OCI-LY7 (cell line): Measurements from ENCODE around the gene ELOF1. TPM values are rescaled to one million over a fixed set of nuclear protein-coding genes. Genes with fewer than 3 reads are reported as not detected.
"Not testable (repeated sequence)": the region's sequence is repeated elsewhere in the genome, so short reads cannot be mapped to it uniquely, and the experiment has no call there.

ENCODE experiments used
- BruUV-seq: library from RNA; stranded (reverse); fragments of 400-500 nt; replicated peaks from 2 replicates; lab custom pipeline; 2021; lab: Mats Ljungman, UMichigan
- CTCF ChIA-PET: fragments of 300-600 bp; sonication (Branson Sonifier 250); formaldehyde crosslinking; loops from one replicate; lab custom pipeline; 2022; ENCODE audit warnings: antibody characterized with exemption; ENCODE audit not compliant: unreplicated experiment; lab: Charles Lee
- POLR2A ChIA-PET: fragments of 300-600 bp; sonication (Branson Sonifier 250); formaldehyde crosslinking; loops from one replicate; lab custom pipeline; 2022; ENCODE audit warnings: antibody characterized with exemption; lab: Charles Lee
- DNase-seq: peaks from one replicate; pipeline ENCODE4 v3.0.0-alpha.2; 2015; ENCODE audit warnings: low spot score
- H2AFZ ChIP-seq: fragments of 200-600 bp; sonication (generic), shearing (Covaris generic); 2 replicates; pipeline ENCODE4 v1.6.1; 2014; ENCODE audit warnings: mild to moderate bottlenecking, antibody characterized with exemption, low read length, moderate library complexity
- H3K27ac ChIP-seq: fragments of 200-600 bp; sonication (generic); 2 replicates; pipeline ENCODE4 v1.5.1; 2014; ENCODE audit warnings: mixed run types, low read depth, mild to moderate bottlenecking, moderate library complexity, low read length, inconsistent platforms; ENCODE audit not compliant: poor library complexity, severe bottlenecking
- H3K36me3 ChIP-seq: fragments of 200-600 bp; sonication (generic); 2 replicates; pipeline ENCODE4 v1.6.1; 2014; ENCODE audit warnings: mild to moderate bottlenecking, antibody characterized with exemption, low read length, moderate library complexity, mixed read lengths; ENCODE audit not compliant: insufficient read depth
- H3K4me1 ChIP-seq: fragments of 200-600 bp; sonication (generic); 2 replicates; pipeline ENCODE4 v1.5.1; 2014; ENCODE audit warnings: mild to moderate bottlenecking, low read length; ENCODE audit not compliant: insufficient read depth, poor library complexity, severe bottlenecking
- H3K4me2 ChIP-seq: fragments of 200-600 bp; sonication (generic); 2 replicates; pipeline ENCODE4 v1.6.1; 2014; ENCODE audit warnings: mild to moderate bottlenecking, low read length
- H3K4me3 ChIP-seq: fragments of 200-600 bp; sonication (generic); 2 replicates; pipeline ENCODE4 v1.5.1; 2014; ENCODE audit warnings: mild to moderate bottlenecking, low read depth, low read length; ENCODE audit not compliant: poor library complexity, severe bottlenecking
- H3K79me2 ChIP-seq: fragments of 200-600 bp; sonication (generic); 2 replicates; pipeline ENCODE4 v1.6.1; 2016; ENCODE audit warnings: low read depth, mild to moderate bottlenecking, low read length, moderate library complexity, mixed read lengths; ENCODE audit not compliant: insufficient read depth
- H3K9me2 ChIP-seq: fragments of 200-600 bp; sonication (generic); 2 replicates; pipeline ENCODE4 v1.6.1; 2016; ENCODE audit warnings: mild to moderate bottlenecking, low read length, mixed read lengths; ENCODE audit not compliant: insufficient read depth
- H3K9me3 ChIP-seq: fragments of 200-600 bp; sonication (generic); 2 replicates; pipeline ENCODE4 v1.6.1; 2014; ENCODE audit warnings: mild to moderate bottlenecking, mixed run types, low read length, mixed read lengths
- H4K20me1 ChIP-seq: fragments of 200-600 bp; sonication (generic); 2 replicates; pipeline ENCODE4 v1.6.1; 2014; ENCODE audit warnings: mild to moderate bottlenecking, antibody characterized with exemption, low read length, moderate library complexity, mixed read lengths; ENCODE audit not compliant: insufficient read depth
- EZH2phosphoT487 ChIP-seq: fragments of 200-600 bp; sonication (generic); IDR thresholded peaks from 2 replicates; pipeline ENCODE4 v1.6.1; 2018; ENCODE audit warnings: low read depth, borderline replicate concordance, mild to moderate bottlenecking, mixed run types, antibody characterized with exemption, low read length, moderate library complexity, mixed read lengths
- intact Hi-C: fragments of 100-400 bp; cut with micrococcal nuclease; formaldehyde crosslinking; loops from one replicate; pipeline ENCODE4 v1.10.0; 2022; ENCODE audit not compliant: unreplicated experiment
- total RNA-seq, 2 experiments: library from RNA; depleted of rRNA in 1 of 2; stranded (reverse); fragments of >200 nt in 1 of 2; shearing (Covaris generic) in 1 of 2; gene quantifications; 2 replicates each; pipeline ENCODE4 v1.2.3, GENCODE V29; 2014 to 2022
- TF ChIP-seq, protein P1 (sequence below): fragments of 200-600 bp; sonication (generic); conservative IDR thresholded peaks from 2 replicates; pipeline ENCODE4 v1.5.1; 2014; ENCODE audit warnings: mild to moderate bottlenecking, antibody characterized with exemption, low read length, moderate library complexity, mixed read lengths

Gene ELOF1
- total RNA-seq, 2 experiments from 2014 or later = 60.5 to 73.2 TPM

DNA sequence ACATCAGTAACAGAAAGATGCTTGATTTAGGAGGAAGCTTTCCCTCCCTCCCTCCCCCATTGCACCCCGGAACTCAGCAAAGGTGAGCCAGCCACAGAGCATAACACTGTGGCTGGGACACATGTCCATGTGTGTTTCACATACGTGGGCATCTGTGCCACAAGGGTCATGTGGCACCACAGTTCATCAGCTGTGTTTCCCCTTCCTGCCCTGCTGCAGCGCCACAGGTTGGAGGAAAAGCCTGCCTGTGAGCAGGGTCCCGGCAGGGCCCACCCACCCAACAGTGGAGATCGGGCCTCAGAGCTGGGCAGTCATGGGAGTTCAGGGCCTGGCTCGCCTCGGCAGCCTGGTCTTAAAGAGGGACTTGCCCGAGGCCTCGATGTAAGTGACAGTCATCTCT lies 15.7 kb upstream of the ELOF1 start:
- Histone ChIP-seq H3K4me3 (no peak overlapping the region), H4K20me1 (no peaks in the 10 kb centered on the region), H3K4me1 (peaks cover 38% of the 10 kb centered on the region), H3K27ac (peak overlapping the region; percentile 4), H2AFZ (no peak overlapping the region), H3K9me2 (no peaks in the 10 kb centered on the region), H3K79me2 (no peaks in the 10 kb centered on the region), H3K36me3 (no peaks in the 10 kb centered on the region), H3K4me2 (peak overlapping the region; percentile 10; the same call in 1 of the 2 replicates), H3K9me3 (no peaks in the 10 kb centered on the region)
- CTCF ChIA-PET = no interaction called here
- intact Hi-C loops = no loop called here
- no peak for TF ChIP-seq EZH2phosphoT487
- TF ChIP-seq, protein P1, sequence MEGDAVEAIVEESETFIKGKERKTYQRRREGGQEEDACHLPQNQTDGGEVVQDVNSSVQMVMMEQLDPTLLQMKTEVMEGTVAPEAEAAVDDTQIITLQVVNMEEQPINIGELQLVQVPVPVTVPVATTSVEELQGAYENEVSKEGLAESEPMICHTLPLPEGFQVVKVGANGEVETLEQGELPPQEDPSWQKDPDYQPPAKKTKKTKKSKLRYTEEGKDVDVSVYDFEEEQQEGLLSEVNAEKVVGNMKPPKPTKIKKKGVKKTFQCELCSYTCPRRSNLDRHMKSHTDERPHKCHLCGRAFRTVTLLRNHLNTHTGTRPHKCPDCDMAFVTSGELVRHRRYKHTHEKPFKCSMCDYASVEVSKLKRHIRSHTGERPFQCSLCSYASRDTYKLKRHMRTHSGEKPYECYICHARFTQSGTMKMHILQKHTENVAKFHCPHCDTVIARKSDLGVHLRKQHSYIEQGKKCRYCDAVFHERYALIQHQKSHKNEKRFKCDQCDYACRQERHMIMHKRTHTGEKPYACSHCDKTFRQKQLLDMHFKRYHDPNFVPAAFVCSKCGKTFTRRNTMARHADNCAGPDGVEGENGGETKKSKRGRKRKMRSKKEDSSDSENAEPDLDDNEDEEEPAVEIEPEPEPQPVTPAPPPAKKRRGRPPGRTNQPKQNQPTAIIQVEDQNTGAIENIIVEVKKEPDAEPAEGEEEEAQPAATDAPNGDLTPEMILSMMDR = no peak
- no TSS peak for BruUV-seq
- DNase-seq = no peak
- POLR2A ChIA-PET = interaction anchor here (0.6 kb wide), 1 partner anchor 41 kb away, joined by 4 read pairs; no protein-coding TSS in a partner anchor

DNA sequence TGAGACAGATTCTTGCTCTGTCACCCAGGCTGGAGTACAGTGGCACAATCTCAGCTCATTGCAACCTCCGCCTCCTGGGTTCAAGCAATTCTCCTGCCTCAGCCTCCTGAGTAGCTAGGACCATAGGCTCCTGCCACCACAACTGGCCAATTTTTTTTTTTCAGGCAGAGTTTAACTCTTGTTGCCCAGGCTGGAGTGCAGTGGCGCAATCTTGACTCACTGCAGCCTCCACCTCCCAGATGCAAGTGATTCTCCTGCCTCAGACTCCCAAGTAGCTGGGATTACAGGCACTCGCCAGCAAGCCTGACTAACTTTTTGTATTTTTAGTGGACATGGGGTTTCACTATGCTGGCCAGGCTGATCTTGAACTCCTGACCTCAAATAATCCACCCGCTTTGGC lies 14.7 kb upstream of the ELOF1 start:
- H3K4me3 ChIP-seq, H3K27ac ChIP-seq, H2AFZ ChIP-seq, DNase-seq, intact Hi-C loops, H3K9me3 ChIP-seq, CTCF ChIA-PET, H4K20me1 ChIP-seq, BruUV-seq, H3K36me3 ChIP-seq, H3K79me2 ChIP-seq, POLR2A ChIA-PET, H3K4me2 ChIP-seq, H3K9me2 ChIP-seq: not testable (repeated sequence)
- H3K4me1 ChIP-seq = peaks cover 36% of the 10 kb centered on the region

DNA sequence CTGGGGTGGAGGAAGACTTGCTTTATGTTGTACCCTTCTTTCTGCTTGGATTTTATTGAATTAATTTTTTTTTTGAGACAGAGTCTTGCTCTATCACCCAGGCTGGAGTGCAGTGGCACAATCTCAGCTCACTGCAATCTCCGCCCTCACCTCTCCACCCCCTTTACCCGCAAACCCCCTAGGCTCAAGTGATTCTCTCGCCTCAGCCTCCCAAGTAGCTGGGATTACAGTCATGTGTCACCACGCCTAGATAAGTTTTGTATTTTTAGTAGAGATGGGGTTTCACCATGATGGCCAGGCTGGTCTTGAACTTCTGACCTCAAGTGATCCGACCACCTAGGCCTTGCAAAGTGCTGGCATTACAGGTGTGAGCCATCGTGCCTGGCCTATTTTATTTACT lies 14.3 kb upstream of the ELOF1 start:
- H3K9me2 ChIP-seq, H4K20me1 ChIP-seq, BruUV-seq, POLR2A ChIA-PET, DNase-seq, intact Hi-C loops, CTCF ChIA-PET, H3K4me2 ChIP-seq, H3K27ac ChIP-seq, H3K4me3 ChIP-seq, H3K36me3 ChIP-seq, H3K9me3 ChIP-seq, H3K79me2 ChIP-seq, H2AFZ ChIP-seq: not testable (repeated sequence)
- H3K4me1 ChIP-seq = peaks cover 36% of the 10 kb centered on the region

DNA sequence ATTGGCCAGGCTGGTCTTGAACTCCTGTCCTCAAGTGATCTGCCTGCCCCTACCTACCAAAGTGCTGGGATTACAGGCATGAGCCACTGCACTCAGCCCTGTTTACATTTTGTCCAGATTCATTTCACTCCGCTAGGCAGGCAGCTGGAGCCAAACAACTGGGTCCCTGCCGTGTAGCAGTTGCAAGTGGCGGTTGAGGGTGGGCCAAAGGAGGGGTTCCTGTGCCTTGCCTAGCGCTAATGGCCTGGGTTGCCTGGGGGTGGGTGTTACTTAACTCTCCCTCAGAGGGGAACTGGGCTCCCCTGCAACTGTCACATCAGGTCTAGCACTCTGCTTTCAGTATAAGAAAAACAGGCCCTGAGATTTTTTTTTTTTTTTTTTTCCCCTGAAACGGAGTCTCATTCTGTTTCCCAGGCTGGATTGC lies 11.0 kb upstream of the ELOF1 start:
- H3K27ac ChIP-seq = peak overlapping the region; percentile 45
- H2AFZ ChIP-seq = 0 out of 2 replicates have a peak overlapping the region, but pooled peaks have one; percentile 30
- intact Hi-C loops = no loop called here
- CTCF ChIA-PET = no interaction called here
- H3K4me3 ChIP-seq = no peak overlapping the region
- H3K4me1 ChIP-seq = peaks cover 44% of the 10 kb centered on the region
- no peaks in the 10 kb centered on the region for H3K79me2 ChIP-seq
- POLR2A ChIA-PET = no interaction called here
- H4K20me1 ChIP-seq = no peaks in the 10 kb centered on the region
- TF ChIP-seq EZH2phosphoT487 = no peak
- TF ChIP-seq, protein P1 = no peak
- H3K36me3 ChIP-seq = no peaks in the 10 kb centered on the region
- DNase-seq = peak; percentile 64
- H3K9me2 ChIP-seq = no peaks in the 10 kb centered on the region
- BruUV-seq = no TSS peak
- H3K4me2 ChIP-seq = no peak overlapping the region
- H3K9me3 ChIP-seq = no peaks in the 10 kb centered on the region
